Colon (tissue), 2 donors: ENCODE results near the gene CCDC82.
A peak's percentile ranks its signal among the peaks of the same experiment; 100 is the strongest.

Source experiments
- FAIRE-seq: peaks from 2 replicates; lab custom pipeline; 2012; peaks lifted over from hg19 to GRCh38; lab: Jason Lieb, UNC
- donor health status: control.
- donor health status: control.

Gene CCDC82

GRCh38 chr11:96306933-96307775 lies 82.6 kb downstream of the CCDC82 start:
- FAIRE-seq, result peak; percentile 60

GRCh38 chr11:96306600-96306932 lies 83.1 kb downstream of the CCDC82 start:
- FAIRE-seq, result no peak

GRCh38 chr11:96306071-96306470 lies 83.6 kb downstream of the CCDC82 start:
- no peak for FAIRE-seq

GRCh38 chr11:96303980-96304379 lies 85.7 kb downstream of the CCDC82 start:
- FAIRE-seq, result no peak

GRCh38 chr11:96303064-96303463 lies 86.6 kb downstream of the CCDC82 start:
- no peak for FAIRE-seq
